Activated CD8-positive, alpha-beta memory T cell treated with anti-CD3 and anti-CD28 coated beads, Interleukin-2, amount 50 U/mL, for 4 hours (primary cell): ENCODE data around the gene CPA5.

Source experiments
- DNase-seq: peaks from one replicate; pipeline ENCODE4 v3.0.0-alpha.2; 2020

The CPA5 gene

GRCh38 chr7:130332259-130333053, 12.2 kb upstream of the CPA5 start:
- DNase-seq: no peak

DNA sequence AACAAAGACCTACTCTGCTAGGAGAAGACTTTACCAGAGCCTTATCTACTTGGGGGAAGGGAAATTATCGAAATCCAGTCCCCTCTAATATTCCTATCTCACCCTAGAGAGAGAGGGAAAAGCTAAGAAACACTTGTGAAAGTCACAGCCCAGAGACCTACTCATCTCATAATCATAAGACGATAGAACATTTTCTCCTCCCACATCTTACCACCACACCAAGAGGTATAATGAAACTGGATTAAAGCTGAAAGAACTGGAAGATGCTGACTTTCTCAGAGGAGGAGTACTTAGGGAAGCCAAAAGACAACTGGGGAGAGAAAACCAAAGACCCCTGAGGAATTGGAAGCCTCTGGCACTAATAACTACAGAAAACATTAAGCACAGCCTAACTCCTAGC, 10.8 kb upstream of the CPA5 start:
- DNase-seq: no peak

DNA sequence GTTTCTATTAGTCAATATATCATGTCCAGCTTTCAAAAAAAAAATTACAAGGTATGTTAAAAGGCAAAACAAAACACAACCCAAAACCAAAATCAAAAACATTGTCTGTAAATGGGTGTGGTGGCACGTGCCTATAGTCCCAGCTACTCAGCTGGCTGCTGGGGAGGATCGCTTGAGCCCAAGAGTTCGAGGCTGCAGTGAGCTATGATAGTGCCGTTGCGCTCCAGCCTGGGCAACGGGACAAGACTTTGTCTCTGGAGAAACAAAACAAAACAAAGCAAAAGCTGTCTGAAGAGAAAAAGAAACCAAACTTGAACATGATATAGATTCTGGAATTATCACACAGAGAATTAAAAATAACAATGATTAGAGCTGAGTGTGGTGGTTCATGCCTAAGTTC, 10.3 kb upstream of the CPA5 start:
- no peak for DNase-seq

- DNase-seq: no peak
Measured at GRCh38 chr7:130337410-130337971, 7.1 kb upstream of the CPA5 start.

DNA sequence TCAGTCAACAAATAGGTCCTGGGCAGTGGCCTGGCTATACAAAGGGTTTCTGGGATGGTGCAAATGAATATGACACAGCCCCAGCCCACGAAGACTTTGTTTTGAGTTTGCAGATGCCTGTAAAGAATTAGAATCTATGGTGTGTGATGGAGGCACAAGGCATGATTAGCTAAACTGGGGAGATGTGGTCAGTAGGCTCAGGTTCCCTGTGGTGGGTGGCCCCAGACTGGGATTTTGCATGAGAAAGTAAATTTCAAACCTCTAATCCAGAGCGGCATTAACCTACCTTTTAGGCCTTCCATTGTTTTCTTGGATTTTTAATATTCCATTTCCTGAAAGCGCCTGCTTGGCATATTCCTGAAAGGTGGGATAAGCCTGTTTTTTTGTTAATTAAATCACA, 6.4 kb upstream of the CPA5 start:
- no peak for DNase-seq

DNA sequence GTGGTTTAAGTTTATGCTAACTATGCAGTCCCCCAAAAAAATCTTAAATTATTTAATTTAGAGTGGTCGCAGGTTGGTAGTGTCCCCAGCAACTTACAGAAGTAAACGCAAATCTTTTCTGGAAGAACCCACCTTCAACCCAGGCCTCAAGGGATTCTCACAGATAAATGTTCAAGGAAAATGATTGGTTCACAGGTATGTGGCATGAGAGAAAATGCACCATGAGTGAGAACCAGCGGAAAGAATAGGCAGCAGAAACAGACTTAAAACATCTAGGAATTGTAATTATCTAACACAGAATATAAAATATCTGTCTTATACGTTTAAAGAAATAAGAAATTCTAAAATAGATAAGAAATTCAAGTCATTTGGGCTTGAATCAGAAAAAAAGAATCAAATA, 2.7 kb upstream of the CPA5 start:
- no peak for DNase-seq

DNA sequence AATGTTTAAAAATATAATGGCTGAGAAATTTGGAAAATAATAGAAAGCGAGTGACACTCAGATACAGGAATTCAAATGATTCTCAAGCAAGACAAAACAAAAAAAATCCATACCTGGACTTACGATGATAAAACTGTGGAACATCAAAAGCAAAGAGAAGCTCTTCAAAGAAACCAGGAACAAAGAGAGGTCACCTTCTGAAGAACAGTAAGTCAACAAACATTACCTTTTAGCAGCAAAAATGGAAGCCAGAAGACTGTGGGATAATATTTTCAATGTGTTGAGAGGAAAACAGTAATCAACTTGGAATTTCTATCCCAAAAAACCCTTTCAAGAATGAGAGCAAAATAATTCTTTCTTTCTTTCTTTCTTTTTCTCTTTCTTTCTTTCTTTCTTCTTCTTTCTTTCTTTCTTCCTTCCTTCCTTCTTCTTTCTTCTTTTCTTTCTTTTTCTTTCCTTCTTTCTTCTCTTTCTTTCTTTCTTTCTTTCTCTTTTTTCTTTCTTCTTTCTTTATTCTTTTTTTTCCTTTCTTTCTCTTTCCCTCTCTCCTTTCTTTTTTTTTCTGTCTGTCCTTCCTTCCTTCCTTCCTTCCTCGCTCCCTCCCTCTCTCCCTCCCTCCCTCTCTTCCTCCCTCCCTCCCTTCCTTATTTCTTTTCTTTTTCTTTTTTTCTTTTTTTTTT, 1.8 kb upstream of the CPA5 start:
- DNase-seq: no peak

- no peak for DNase-seq
Measured at GRCh38 chr7:130345136-130345535, 520 bp downstream of the CPA5 start.

GRCh38 chr7:130345725-130346124, 1.1 kb downstream of the CPA5 start:
- no peak for DNase-seq

- DNase-seq: no peak
Measured at GRCh38 chr7:130346177-130346905, 1.7 kb downstream of the CPA5 start.

DNA sequence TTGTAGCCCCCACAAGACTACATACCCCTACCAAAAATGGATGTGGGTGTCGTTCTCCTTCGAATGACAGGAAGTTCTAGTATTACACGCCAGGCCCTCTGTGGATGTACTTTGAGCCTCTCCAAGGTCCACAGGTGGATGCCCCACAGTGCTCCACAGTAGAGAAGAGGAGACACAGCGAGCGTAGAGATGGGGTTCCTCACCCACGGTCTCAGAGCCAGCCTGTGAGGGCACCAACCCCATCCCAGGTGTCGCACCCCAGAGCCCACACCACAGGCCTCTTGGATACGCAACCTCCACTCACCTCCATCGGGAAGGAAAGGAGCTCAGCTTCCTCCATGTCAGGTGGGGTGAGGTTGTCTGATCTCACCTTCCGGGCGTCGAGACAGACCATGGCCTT, 2.3 kb downstream of the CPA5 start:
- no peak for DNase-seq

GRCh38 chr7:130349911-130350782, 5.5 kb downstream of the CPA5 start:
- no peak for DNase-seq

DNA sequence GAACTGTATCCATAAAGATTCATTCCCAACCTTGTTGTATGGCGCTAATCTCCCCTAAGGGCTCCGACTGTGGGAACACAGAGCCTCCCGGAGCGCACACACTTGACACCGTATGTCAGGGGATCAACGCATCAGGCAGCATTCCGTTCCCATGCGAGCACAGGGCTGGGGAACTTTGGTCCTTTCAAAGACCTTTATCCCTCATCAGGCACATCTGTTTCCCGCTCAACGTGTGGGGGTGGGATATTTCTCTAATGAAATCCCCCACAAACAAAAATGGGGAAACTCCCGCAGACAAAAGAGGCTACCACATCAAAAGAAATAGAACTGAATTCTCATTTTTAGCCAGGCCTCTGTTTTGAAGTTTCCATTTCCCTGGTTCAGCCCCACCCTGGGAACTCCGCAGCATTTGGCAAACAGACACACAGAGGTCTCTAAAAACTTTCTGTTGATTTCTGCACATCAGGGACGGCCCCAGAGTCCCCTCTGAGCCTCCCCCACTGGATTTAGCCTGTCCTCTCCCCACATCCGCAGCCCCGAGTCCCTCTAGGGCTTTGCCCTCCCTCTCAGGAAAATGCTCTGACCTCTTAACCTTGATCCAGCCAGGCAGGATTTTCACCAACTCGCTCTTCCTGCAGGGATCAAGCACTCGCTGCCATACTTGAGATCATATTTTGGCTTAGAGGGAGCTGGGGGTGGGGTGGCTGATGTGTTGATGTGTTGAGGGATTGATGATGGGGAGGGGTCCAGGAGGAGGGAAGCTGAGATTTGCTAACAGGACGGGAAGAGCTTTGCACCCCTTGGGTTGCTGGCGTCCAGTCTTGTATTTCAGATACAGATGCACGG, 6.6 kb downstream of the CPA5 start:
- no peak for DNase-seq

- no peak for DNase-seq
Measured at GRCh38 chr7:130351791-130352090, 7.1 kb downstream of the CPA5 start.

- DNase-seq: no peak
Measured at GRCh38 chr7:130352194-130353074, 7.8 kb downstream of the CPA5 start.

- no peak for DNase-seq
Measured at GRCh38 chr7:130353196-130353595, 8.6 kb downstream of the CPA5 start.

DNA sequence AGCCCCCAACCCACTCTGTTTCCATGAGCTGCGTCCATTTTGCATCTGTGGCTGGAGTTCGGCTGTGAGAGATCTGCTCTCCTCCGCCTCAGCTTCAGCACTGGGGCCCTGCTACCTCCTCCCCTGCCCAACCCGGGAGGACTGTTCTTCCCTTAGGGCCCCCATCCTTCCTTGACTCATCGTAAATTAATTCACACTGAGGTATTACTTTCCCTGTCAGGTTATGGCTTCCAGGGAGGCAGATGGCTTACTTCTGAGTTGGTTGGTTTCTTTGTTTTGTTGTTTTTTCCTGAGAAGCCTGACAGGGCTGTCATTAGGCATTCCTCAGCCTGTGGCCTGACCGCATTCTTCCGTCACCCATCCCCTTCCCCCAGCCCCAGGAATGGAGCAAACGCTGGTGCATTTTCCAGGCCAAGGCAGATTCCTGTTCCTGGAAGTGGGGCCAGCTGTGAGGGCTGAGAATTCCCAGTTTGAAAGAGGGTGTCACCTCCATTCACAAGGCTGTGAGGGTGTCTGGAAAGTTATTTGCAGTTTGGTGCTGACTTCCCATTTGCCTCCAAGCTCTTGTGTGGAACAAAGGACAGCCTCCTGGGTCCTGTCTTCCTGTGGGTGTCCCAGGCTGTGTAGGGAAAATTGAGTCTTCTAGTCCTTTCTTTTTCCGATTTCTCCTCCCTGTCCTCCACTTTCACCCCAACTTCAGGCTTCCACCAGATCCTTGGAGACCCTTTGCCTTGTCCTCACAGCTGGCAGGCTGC, 11.7 kb downstream of the CPA5 start:
- no peak for DNase-seq

- DNase-seq: no peak
Measured at GRCh38 chr7:130356876-130357611, 12.4 kb downstream of the CPA5 start.

DNA sequence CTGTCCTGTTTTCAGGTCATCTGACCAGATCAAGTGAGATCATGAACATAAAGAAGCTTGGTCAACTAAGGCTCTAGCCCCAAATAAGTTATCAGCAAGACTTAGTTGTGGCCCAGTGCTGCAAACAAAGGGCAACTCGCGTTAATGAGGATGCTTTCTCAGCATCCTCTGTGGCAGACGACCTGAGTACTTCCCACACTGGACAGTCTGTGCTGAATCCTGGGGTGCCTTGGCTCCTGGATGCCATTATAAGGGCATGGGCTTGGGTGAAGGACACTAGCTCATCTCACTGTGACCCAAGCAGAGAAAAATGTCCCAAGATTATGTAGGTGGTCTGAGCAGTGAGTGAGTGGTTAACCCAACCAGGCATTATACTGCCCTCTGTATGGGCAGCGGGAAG, 13.9 kb downstream of the CPA5 start:
- DNase-seq: no peak
